A673 (cell line): Measurements from ENCODE around the gene AMBRA1. TPM values are rescaled to one million over a fixed set of nuclear protein-coding genes. Genes with fewer than 3 reads are reported as not detected.

Experiments
- BruUV-seq: library from RNA; stranded (reverse); fragments of 400-500 nt; replicated peaks from 2 replicates; lab custom pipeline; 2021; lab: Mats Ljungman, UMichigan
- CTCF ChIA-PET: fragments of 300-600 bp; sonication (Branson Sonifier 250); formaldehyde crosslinking; loops from one replicate; lab custom pipeline; 2022; ENCODE audit warnings: antibody characterized with exemption; lab: Charles Lee
- POLR2A ChIA-PET: fragments of 300-600 bp; sonication (Branson Sonifier 250); formaldehyde crosslinking; loops from one replicate; lab custom pipeline; 2022; ENCODE audit warnings: antibody characterized with exemption; ENCODE audit not compliant: low non-redundant PET; lab: Charles Lee
- DNase-seq: peaks from one replicate; pipeline ENCODE4 v3.0.0-alpha.2; 2015; ENCODE audit warnings: low spot score
- H3K27ac ChIP-seq: fragments of 200-600 bp; sonication (generic); 2 replicates; pipeline ENCODE4 v1.5.1; 2016; ENCODE audit warnings: mixed run types, low read depth, mild to moderate bottlenecking, mixed read lengths, antibody characterized with exemption, low read length; ENCODE audit not compliant: poor library complexity, severe bottlenecking
- H3K27me3 ChIP-seq: fragments of 200-600 bp; sonication (generic); replicated peaks from 2 replicates; pipeline ENCODE4 v1.6.1; 2017; ENCODE audit warnings: mixed run types, low read depth, mild to moderate bottlenecking, mixed read lengths, antibody characterized with exemption, low read length; ENCODE audit not compliant: insufficient read depth, poor library complexity
- H3K36me3 ChIP-seq: fragments of 200-600 bp; sonication (generic); 2 replicates; pipeline ENCODE4 v1.6.1; 2016; ENCODE audit warnings: mixed run types, mild to moderate bottlenecking, mixed read lengths, antibody characterized with exemption, low read length; ENCODE audit not compliant: insufficient read depth, poor library complexity, severe bottlenecking
- H3K4me1 ChIP-seq: fragments of 200-600 bp; sonication (generic); 2 replicates; pipeline ENCODE4 v1.6.1; 2017; ENCODE audit warnings: mixed run types, mild to moderate bottlenecking, mixed read lengths, antibody characterized with exemption, low read length; ENCODE audit not compliant: insufficient read depth, poor library complexity, severe bottlenecking
- H3K4me3 ChIP-seq: fragments of 200-600 bp; sonication (generic); 2 replicates; pipeline ENCODE4 v1.5.1; 2016; ENCODE audit warnings: low read depth, mixed run types, mild to moderate bottlenecking, mixed read lengths, low read length; ENCODE audit not compliant: poor library complexity, severe bottlenecking
- H3K9me3 ChIP-seq: fragments of 200-600 bp; sonication (generic); 2 replicates; pipeline ENCODE4 v1.6.1; 2016; ENCODE audit warnings: mixed run types, low read depth, mild to moderate bottlenecking, mixed read lengths, antibody characterized with exemption, low read length; ENCODE audit not compliant: poor library complexity, severe bottlenecking
- EZH2 ChIP-seq: fragments of 200-600 bp; sonication (generic); IDR thresholded peaks from 2 replicates; pipeline ENCODE4 v1.6.1; 2017; ENCODE audit warnings: borderline replicate concordance, low read depth, mild to moderate bottlenecking, mixed read lengths, antibody characterized with exemption, low read length; ENCODE audit not compliant: poor library complexity, severe bottlenecking
- intact Hi-C: fragments of 100-400 bp; cut with micrococcal nuclease; formaldehyde crosslinking; loops from one replicate; pipeline ENCODE4 v1.10.0; 2022; ENCODE audit not compliant: unreplicated experiment
- total RNA-seq: library from RNA; stranded (reverse); gene quantifications from 2 replicates; pipeline ENCODE4 v1.2.3, GENCODE V29; 2021
- TF ChIP-seq, protein P1 (sequence below): fragments of 300-800, 200-600 bp; sonication (generic); conservative IDR thresholded peaks from 2 replicates; pipeline ENCODE4 v1.5.1; 2017; ENCODE audit warnings: low read depth, mild to moderate bottlenecking, antibody characterized with exemption, low read length, moderate library complexity, mixed read lengths

The AMBRA1 gene
- total RNA-seq, 1 experiment from 2014 or later: 78.1 TPM

- intact Hi-C loops: no loop called here
- no peak overlapping the region for H3K4me3 ChIP-seq
- no peaks in the 10 kb centered on the region for H3K36me3 ChIP-seq
- TF ChIP-seq EZH2: no peak
- TF ChIP-seq, protein P1, sequence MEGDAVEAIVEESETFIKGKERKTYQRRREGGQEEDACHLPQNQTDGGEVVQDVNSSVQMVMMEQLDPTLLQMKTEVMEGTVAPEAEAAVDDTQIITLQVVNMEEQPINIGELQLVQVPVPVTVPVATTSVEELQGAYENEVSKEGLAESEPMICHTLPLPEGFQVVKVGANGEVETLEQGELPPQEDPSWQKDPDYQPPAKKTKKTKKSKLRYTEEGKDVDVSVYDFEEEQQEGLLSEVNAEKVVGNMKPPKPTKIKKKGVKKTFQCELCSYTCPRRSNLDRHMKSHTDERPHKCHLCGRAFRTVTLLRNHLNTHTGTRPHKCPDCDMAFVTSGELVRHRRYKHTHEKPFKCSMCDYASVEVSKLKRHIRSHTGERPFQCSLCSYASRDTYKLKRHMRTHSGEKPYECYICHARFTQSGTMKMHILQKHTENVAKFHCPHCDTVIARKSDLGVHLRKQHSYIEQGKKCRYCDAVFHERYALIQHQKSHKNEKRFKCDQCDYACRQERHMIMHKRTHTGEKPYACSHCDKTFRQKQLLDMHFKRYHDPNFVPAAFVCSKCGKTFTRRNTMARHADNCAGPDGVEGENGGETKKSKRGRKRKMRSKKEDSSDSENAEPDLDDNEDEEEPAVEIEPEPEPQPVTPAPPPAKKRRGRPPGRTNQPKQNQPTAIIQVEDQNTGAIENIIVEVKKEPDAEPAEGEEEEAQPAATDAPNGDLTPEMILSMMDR: no peak
- H3K27me3 ChIP-seq: no peaks in the 10 kb centered on the region
- ChIA-PET CTCF (no interaction called here), POLR2A (no interaction called here)
- H3K9me3 ChIP-seq: no peaks in the 10 kb centered on the region
- H3K4me1 ChIP-seq: peaks cover 11% of the 10 kb centered on the region
- DNase-seq: no peak
- no TSS peak for BruUV-seq
- no peak overlapping the region for H3K27ac ChIP-seq
Observed at GRCh38 chr11:46597155-46597554, 3.3 kb upstream of the AMBRA1 start.

- no peaks in the 10 kb centered on the region for H3K9me3 ChIP-seq
- no peaks in the 10 kb centered on the region for H3K36me3 ChIP-seq
- TF ChIP-seq, protein P1: no peak
- TF ChIP-seq EZH2: no peak
- no peak overlapping the region for H3K4me3 ChIP-seq
- peaks cover 27% of the 10 kb centered on the region for H3K4me1 ChIP-seq
- intact Hi-C loops: no loop called here
- no TSS peak for BruUV-seq
- DNase-seq: no peak
- no peaks in the 10 kb centered on the region for H3K27me3 ChIP-seq
- ChIA-PET CTCF (interaction anchor here (0.7 to 1.1 kb wide), 2 partner anchors 206 to 466 kb away, joined by 3 read pairs; no protein-coding TSS in a partner anchor), POLR2A (no interaction called here)
- H3K27ac ChIP-seq: peak overlapping the region; percentile 84
Observed at GRCh38 chr11:46594785-46595184, 962 bp upstream of the AMBRA1 start.

- intact Hi-C loops: no loop called here
- POLR2A ChIA-PET: interaction anchor here (0.6 kb wide), 1 partner anchor 495 kb away, joined by 10 read pairs; no protein-coding TSS in a partner anchor
- Histone ChIP-seq H3K9me3 (no peaks in the 10 kb centered on the region), H3K36me3 (no peaks in the 10 kb centered on the region), H3K27ac (peak overlapping the region; percentile 84), H3K4me1 (peaks cover 27% of the 10 kb centered on the region), H3K4me3 (peak overlapping the region; percentile 78), H3K27me3 (no peaks in the 10 kb centered on the region)
- CTCF ChIA-PET: interaction anchor here (0.6 to 1.1 kb wide), 3 partner anchors 65 to 289 kb away, joined by 3 read pairs; no protein-coding TSS in a partner anchor
- no peak for TF ChIP-seq EZH2
- TF ChIP-seq, protein P1: no peak
- BruUV-seq: no TSS peak
- no peak for DNase-seq
Observed at GRCh38 chr11:46594374-46594700, 514 bp upstream of the AMBRA1 start.
